ENCODE data around the gene PCYT2. TPM values are rescaled to one million over a fixed set of nuclear protein-coding genes. Genes with fewer than 3 reads are reported as not detected.

Gene PCYT2
- total RNA-seq, 2 experiments from 2014 or later = 20.5 to 22.6 TPM

DNA sequence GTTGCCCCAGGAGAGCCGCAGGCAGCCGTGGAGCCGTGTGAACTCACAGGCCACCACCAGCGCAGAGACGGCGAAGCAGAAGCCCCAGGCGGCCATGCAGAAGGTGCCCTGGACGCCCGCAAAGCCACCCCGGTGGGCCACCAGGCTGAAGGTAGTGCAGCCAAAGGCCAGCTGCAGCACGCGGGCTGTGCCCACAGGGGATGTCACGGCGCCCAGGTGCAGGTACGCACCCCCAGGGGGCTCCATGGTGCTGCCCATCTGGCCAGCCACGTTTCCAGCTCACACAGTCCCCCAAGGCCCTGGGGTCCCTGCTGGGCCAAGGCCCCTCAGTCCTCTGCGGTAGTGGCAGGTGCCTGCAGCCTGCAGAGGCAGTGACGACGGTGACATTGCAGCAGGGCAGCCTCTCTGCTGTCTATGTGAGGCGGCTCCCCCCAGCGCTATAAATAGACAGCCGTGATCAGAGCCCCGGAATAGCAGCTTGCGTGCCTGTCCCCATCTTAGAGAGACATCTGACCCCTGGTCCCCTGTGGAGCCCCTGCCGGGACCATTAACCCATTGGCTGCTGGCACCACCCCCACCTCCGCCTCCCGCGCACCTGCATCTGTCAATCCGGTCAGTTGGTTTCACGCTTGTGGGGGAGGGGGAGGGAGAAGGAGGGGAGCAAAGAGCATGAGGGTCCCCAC lies 30.4 kb upstream of the PCYT2 start:
- peaks cover 5% of the 10 kb centered on the region for H3K4me1 Mint-ChIP-seq (ENCODE audit: low read depth)
- POLR2A ChIA-PET = interaction anchor here (1.7 kb wide), 1 partner anchor 18 kb away, joined by 3 read pairs; no protein-coding TSS in a partner anchor

GRCh38 chr17:81940538-81941483 lies 29.6 kb upstream of the PCYT2 start:
- Mint-ChIP-seq H3K4me3 (no peak overlapping the region), H3K9me3 (no peaks in the 10 kb centered on the region), H3K27me3 (no peaks in the 10 kb centered on the region), H3K36me3 (ENCODE audit: low read depth) (peaks cover 6% of the 10 kb centered on the region), H3K4me1 (ENCODE audit: low read depth) (peaks cover 8% of the 10 kb centered on the region), H3K27ac (no peak overlapping the region)
- ATAC-seq (no peak), DNase-seq (no peak)
- TF ChIP-seq, protein P1, sequence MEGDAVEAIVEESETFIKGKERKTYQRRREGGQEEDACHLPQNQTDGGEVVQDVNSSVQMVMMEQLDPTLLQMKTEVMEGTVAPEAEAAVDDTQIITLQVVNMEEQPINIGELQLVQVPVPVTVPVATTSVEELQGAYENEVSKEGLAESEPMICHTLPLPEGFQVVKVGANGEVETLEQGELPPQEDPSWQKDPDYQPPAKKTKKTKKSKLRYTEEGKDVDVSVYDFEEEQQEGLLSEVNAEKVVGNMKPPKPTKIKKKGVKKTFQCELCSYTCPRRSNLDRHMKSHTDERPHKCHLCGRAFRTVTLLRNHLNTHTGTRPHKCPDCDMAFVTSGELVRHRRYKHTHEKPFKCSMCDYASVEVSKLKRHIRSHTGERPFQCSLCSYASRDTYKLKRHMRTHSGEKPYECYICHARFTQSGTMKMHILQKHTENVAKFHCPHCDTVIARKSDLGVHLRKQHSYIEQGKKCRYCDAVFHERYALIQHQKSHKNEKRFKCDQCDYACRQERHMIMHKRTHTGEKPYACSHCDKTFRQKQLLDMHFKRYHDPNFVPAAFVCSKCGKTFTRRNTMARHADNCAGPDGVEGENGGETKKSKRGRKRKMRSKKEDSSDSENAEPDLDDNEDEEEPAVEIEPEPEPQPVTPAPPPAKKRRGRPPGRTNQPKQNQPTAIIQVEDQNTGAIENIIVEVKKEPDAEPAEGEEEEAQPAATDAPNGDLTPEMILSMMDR (IDR thresholded peaks at IDR 0.05) = no peak
- intact Hi-C loops (cut with micrococcal nuclease) = no loop called here
- POLR2A ChIA-PET = interaction anchor here (1.7 kb wide), 1 partner anchor 19 kb away, joined by 3 read pairs; no protein-coding TSS in a partner anchor
- CTCF ChIA-PET = interaction anchor here (1.2 to 2.3 kb wide), 3 partner anchors 13 to 19 kb away, joined by 3 to 6 read pairs (median 3); no protein-coding TSS in a partner anchor

More for the DNA sequence above, 30.4 kb upstream of the PCYT2 start:
- intact Hi-C loops (cut with micrococcal nuclease) = no loop called here
- ATAC-seq (no peak), DNase-seq (no peak)
- Mint-ChIP-seq H3K27me3 (no peaks in the 10 kb centered on the region), H3K9me3 (no peaks in the 10 kb centered on the region), H3K27ac (no peak overlapping the region), H3K4me3 (no peak overlapping the region), H3K36me3 (ENCODE audit: low read depth) (peaks cover under 1% of the 10 kb centered on the region)
- TF ChIP-seq, protein P1 (IDR thresholded peaks at IDR 0.05) = no peak
- CTCF ChIA-PET = interaction anchor here (1.0 to 2.3 kb wide), 3 partner anchors 18 to 78 kb away, joined by 3 to 6 read pairs (median 5); no protein-coding TSS in a partner anchor

DNA sequence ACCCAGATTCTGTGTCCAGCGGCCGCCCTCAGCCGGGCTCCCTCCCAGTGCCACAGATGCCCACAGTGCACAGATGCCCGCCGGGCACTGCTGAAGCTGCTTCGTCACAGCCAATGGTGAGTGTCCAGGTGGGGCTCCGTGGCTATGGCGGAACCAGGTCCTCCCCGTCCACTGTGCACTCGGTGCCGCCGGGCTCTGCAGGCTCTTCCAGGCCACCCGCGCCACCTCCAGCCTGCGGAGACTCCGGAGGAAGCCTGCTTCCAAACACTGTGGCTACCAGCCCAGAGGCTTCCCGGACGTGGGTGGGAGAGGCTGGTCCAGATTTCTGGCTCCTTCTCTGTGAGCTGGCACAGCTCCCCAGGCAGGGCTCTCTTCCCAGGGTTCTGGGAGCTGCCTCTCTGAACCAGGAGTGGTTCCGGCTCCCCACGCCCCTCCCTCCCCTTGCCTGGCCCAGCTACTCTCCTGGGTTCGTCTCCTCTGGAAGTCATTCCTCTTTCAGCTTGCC lies 28.7 kb upstream of the PCYT2 start:
- ATAC-seq (no peak), DNase-seq (no peak)
- Mint-ChIP-seq H3K9me3 (no peaks in the 10 kb centered on the region), H3K27me3 (no peaks in the 10 kb centered on the region), H3K27ac (no peak overlapping the region), H3K36me3 (ENCODE audit: low read depth) (peaks cover 15% of the 10 kb centered on the region), H3K4me3 (no peak overlapping the region), H3K4me1 (ENCODE audit: low read depth) (peaks cover 15% of the 10 kb centered on the region)
- ChIA-PET POLR2A (no interaction called here), CTCF (interaction anchor here (1.2 to 2.3 kb wide), 3 partner anchors 12 to 20 kb away, joined by 3 to 6 read pairs (median 3); no protein-coding TSS in a partner anchor)
- TF ChIP-seq, protein P1 (IDR thresholded peaks at IDR 0.05) = no peak
- intact Hi-C loops (cut with micrococcal nuclease) = no loop called here

- Mint-ChIP-seq H3K36me3 (ENCODE audit: low read depth) (peaks cover 19% of the 10 kb centered on the region), H3K27me3 (no peaks in the 10 kb centered on the region), H3K27ac (no peak overlapping the region), H3K9me3 (no peaks in the 10 kb centered on the region), H3K4me3 (no peak overlapping the region), H3K4me1 (ENCODE audit: low read depth) (peaks cover 17% of the 10 kb centered on the region)
- TF ChIP-seq, protein P1 (IDR thresholded peaks at IDR 0.05) = no peak
- intact Hi-C loops (cut with micrococcal nuclease) = no loop called here
- ChIA-PET POLR2A (interaction anchor here (0.6 kb wide), 1 partner anchor 47 kb away, joined by 4 read pairs; no protein-coding TSS in a partner anchor), CTCF (interaction anchor here (1.3 to 3.1 kb wide), 3 partner anchors 13 to 82 kb away, joined by 3 to 12 read pairs (median 6); no protein-coding TSS in a partner anchor)
- ATAC-seq = no peak
- no peak for DNase-seq
Measured at GRCh38 chr17:81939218-81939617, 28.0 kb upstream of the PCYT2 start.

Data from activated CD8-positive, alpha-beta T cell treated with anti-CD3 and anti-CD28 coated beads for 36 hours (primary cell).